ENCODE data around the gene PFKFB2.

Gene PFKFB2

GRCh38 chr1:207049054-207049453 is 4.0 kb upstream of the PFKFB2 start:
- Mint-ChIP-seq H3K4me3 (peak overlapping the region; percentile 100), H3K4me1 (peaks cover 60% of the 10 kb centered on the region), H3K27ac (no peak overlapping the region), H3K27me3 (ENCODE audit: low read depth, poor library complexity) (peaks cover 14% of the 10 kb centered on the region), H3K9me3 (peaks cover 10% of the 10 kb centered on the region), H3K36me3 (ENCODE audit: low read depth) (peaks cover 14% of the 10 kb centered on the region)
- no peak for TF ChIP-seq CTCF (IDR thresholded peaks at IDR 0.05)
- DNase-seq, result no peak

GRCh38 chr1:207049514-207049913 is 3.6 kb upstream of the PFKFB2 start:
- peaks cover 10% of the 10 kb centered on the region for H3K36me3 Mint-ChIP-seq (ENCODE audit: low read depth)
- H3K4me3 Mint-ChIP-seq, result peak overlapping the region; percentile 100
- H3K27me3 Mint-ChIP-seq (ENCODE audit: low read depth, poor library complexity), result peaks cover 18% of the 10 kb centered on the region
- H3K9me3 Mint-ChIP-seq, result peaks cover 10% of the 10 kb centered on the region
- H3K27ac Mint-ChIP-seq, result no peak overlapping the region
- TF ChIP-seq CTCF (IDR thresholded peaks at IDR 0.05), result no peak
- no peak for DNase-seq
- peaks cover 60% of the 10 kb centered on the region for H3K4me1 Mint-ChIP-seq

- TF ChIP-seq CTCF (IDR thresholded peaks at IDR 0.05), result peak; percentile 76
- peaks cover 10% of the 10 kb centered on the region for H3K9me3 Mint-ChIP-seq
- H3K4me1 Mint-ChIP-seq, result peaks cover 60% of the 10 kb centered on the region
- no peak for DNase-seq
- H3K27me3 Mint-ChIP-seq (ENCODE audit: low read depth, poor library complexity), result peaks cover 23% of the 10 kb centered on the region
- peak overlapping the region; percentile 100 for H3K4me3 Mint-ChIP-seq
- peak overlapping the region; percentile 99 for H3K27ac Mint-ChIP-seq
- H3K36me3 Mint-ChIP-seq (ENCODE audit: low read depth), result peaks cover 5% of the 10 kb centered on the region
Measured at GRCh38 chr1:207049974-207050391, 3.1 kb upstream of the PFKFB2 start.

- no peak for TF ChIP-seq CTCF (IDR thresholded peaks at IDR 0.05)
- peak overlapping the region; percentile 99 for H3K27ac Mint-ChIP-seq
- H3K9me3 Mint-ChIP-seq, result peaks cover 10% of the 10 kb centered on the region
- H3K4me1 Mint-ChIP-seq, result peaks cover 59% of the 10 kb centered on the region
- H3K4me3 Mint-ChIP-seq, result peak overlapping the region; percentile 100
- H3K36me3 Mint-ChIP-seq (ENCODE audit: low read depth), result peaks cover 5% of the 10 kb centered on the region
- H3K27me3 Mint-ChIP-seq (ENCODE audit: low read depth, poor library complexity), result peaks cover 26% of the 10 kb centered on the region
- DNase-seq, result peak; percentile 88
Measured at GRCh38 chr1:207050480-207051190, 2.4 kb upstream of the PFKFB2 start.

GRCh38 chr1:207051191-207051943 is 1.7 kb upstream of the PFKFB2 start, which contains the start of gene YOD1:
Gene YOD1, minus strand, starts transcription at chr1:207051208. Its CDS starts 178 bp downstream, at chr1:207051030.
- TF ChIP-seq CTCF (IDR thresholded peaks at IDR 0.05), result no peak
- Mint-ChIP-seq H3K9me3 (peaks cover 10% of the 10 kb centered on the region), H3K4me1 (peaks cover 55% of the 10 kb centered on the region), H3K27me3 (ENCODE audit: low read depth, poor library complexity) (peaks cover 26% of the 10 kb centered on the region), H3K36me3 (ENCODE audit: low read depth) (peaks cover 5% of the 10 kb centered on the region), H3K27ac (peak within 1 kb of the TSS; percentile 99), H3K4me3 (peak within 1 kb of the TSS; percentile 100)
- no peak for DNase-seq
